Measurements from ENCODE around the gene TATDN3.

Gene TATDN3

DNA sequence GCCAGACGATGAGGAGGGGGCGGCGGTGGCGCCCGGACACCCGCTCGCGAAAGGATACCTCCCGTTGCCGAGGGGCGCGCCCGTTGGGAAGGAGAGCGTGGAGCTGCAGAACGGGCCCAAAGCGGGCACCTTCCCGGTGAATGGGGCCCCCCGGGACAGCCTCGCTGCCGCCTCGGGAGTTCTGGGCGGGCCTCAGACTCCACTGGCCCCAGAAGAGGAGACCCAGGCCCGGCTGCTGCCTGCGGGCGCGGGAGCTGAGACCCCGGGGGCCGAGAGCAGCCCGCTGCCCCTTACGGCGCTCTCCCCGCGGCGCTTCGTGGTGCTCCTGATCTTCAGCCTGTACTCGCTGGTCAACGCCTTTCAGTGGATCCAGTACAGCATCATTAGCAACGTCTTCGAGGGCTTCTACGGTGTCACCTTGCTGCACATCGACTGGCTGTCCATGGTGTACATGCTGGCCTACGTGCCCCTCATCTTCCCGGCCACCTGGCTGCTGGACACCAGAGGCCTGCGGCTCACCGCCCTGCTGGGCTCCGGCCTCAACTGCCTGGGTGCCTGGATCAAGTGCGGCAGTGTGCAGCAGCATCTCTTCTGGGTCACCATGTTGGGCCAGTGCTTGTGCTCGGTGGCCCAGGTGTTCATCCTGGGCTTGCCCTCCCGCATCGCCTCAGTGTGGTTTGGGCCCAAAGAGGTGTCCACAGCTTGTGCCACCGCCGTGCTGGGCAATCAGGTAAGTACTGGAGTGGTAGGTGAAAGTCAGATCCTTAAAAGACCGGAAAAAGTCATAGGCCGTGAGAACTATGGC lies 67.0 kb downstream of the TATDN3 start (continued):
- peak; percentile 23; the same call in 1 of the 2 replicates for TF ChIP-seq ZBTB48 (tag by site-specific recombination; IDR thresholded peaks at IDR 0.05)
- TF ChIP-seq, protein P1, sequence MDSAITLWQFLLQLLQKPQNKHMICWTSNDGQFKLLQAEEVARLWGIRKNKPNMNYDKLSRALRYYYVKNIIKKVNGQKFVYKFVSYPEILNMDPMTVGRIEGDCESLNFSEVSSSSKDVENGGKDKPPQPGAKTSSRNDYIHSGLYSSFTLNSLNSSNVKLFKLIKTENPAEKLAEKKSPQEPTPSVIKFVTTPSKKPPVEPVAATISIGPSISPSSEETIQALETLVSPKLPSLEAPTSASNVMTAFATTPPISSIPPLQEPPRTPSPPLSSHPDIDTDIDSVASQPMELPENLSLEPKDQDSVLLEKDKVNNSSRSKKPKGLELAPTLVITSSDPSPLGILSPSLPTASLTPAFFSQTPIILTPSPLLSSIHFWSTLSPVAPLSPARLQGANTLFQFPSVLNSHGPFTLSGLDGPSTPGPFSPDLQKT (IDR thresholded peaks at IDR 0.05; ENCODE audit: borderline replicate concordance, low read depth, low read length): no peak
- no peak for TF ChIP-seq SCRT1 (tag by site-specific recombination; IDR thresholded peaks at IDR 0.05; ENCODE audit: borderline replicate concordance)
- TF ChIP-seq ZEB2 (tag by site-specific recombination; IDR thresholded peaks at IDR 0.05): no peak
- TF ChIP-seq ZNF571 (tag by site-specific recombination; IDR thresholded peaks at IDR 0.05): no peak
- TF ChIP-seq HOXA7 (CRISPR knock-in tag; IDR thresholded peaks at IDR 0.05; ENCODE audit: borderline replicate concordance): no peak
- TF ChIP-seq, protein P2, sequence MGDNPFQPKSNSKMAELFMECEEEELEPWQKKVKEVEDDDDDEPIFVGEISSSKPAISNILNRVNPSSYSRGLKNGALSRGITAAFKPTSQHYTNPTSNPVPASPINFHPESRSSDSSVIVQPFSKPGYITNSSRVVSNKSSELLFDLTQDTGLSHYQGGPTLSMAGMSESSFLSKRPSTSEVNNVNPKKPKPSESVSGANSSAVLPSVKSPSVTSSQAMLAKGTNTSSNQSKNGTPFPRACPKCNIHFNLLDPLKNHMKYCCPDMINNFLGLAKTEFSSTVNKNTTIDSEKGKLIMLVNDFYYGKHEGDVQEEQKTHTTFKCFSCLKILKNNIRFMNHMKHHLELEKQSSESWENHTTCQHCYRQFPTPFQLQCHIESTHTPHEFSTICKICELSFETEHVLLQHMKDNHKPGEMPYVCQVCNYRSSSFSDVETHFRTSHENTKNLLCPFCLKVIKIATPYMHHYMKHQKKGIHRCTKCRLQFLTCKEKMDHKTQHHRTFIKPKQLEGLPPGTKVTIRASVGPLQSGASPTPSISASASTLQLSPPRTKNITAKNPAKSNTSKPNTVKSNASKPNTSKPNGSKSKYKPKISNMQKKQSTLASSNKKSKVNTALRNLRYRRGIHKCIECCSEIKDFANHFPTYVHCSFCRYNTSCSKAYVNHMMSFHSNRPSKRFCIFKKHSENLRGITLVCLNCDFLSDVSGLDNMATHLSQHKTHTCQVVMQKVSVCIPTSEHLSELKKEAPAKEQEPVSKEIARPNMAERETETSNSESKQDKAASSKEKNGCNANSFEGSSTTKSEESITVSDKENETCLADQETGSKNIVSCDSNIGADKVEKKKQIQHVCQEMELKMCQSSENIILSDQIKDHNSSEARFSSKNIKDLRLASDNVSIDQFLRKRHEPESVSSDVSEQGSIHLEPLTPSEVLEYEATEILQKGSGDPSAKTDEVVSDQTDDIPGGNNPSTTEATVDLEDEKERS (tag by site-specific recombination; IDR thresholded peaks at IDR 0.05): no peak
- TF ChIP-seq, protein P3, sequence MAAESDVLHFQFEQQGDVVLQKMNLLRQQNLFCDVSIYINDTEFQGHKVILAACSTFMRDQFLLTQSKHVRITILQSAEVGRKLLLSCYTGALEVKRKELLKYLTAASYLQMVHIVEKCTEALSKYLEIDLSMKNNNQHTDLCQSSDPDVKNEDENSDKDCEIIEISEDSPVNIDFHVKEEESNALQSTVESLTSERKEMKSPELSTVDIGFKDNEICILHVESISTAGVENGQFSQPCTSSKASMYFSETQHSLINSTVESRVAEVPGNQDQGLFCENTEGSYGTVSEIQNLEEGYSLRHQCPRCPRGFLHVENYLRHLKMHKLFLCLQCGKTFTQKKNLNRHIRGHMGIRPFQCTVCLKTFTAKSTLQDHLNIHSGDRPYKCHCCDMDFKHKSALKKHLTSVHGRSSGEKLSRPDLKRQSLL (tag by site-specific recombination; IDR thresholded peaks at IDR 0.05): no peak
- no peak for TF ChIP-seq ZNF658 (tag by site-specific recombination; IDR thresholded peaks at IDR 0.05)
- no peak for TF ChIP-seq ZNF660 (tag by site-specific recombination; IDR thresholded peaks at IDR 0.05)
- TF ChIP-seq, protein P4, sequence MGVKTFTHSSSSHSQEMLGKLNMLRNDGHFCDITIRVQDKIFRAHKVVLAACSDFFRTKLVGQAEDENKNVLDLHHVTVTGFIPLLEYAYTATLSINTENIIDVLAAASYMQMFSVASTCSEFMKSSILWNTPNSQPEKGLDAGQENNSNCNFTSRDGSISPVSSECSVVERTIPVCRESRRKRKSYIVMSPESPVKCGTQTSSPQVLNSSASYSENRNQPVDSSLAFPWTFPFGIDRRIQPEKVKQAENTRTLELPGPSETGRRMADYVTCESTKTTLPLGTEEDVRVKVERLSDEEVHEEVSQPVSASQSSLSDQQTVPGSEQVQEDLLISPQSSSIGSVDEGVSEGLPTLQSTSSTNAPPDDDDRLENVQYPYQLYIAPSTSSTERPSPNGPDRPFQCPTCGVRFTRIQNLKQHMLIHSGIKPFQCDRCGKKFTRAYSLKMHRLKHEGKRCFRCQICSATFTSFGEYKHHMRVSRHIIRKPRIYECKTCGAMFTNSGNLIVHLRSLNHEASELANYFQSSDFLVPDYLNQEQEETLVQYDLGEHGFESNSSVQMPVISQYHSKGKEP (tag by site-specific recombination; IDR thresholded peaks at IDR 0.05): no peak
- TF ChIP-seq, protein P5, sequence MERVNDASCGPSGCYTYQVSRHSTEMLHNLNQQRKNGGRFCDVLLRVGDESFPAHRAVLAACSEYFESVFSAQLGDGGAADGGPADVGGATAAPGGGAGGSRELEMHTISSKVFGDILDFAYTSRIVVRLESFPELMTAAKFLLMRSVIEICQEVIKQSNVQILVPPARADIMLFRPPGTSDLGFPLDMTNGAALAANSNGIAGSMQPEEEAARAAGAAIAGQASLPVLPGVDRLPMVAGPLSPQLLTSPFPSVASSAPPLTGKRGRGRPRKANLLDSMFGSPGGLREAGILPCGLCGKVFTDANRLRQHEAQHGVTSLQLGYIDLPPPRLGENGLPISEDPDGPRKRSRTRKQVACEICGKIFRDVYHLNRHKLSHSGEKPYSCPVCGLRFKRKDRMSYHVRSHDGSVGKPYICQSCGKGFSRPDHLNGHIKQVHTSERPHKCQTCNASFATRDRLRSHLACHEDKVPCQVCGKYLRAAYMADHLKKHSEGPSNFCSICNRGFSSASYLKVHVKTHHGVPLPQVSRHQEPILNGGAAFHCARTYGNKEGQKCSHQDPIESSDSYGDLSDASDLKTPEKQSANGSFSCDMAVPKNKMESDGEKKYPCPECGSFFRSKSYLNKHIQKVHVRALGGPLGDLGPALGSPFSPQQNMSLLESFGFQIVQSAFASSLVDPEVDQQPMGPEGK (tag by site-specific recombination; IDR thresholded peaks at IDR 0.05): peak; percentile 63
- TF ChIP-seq ZNF670 (tag by site-specific recombination; IDR thresholded peaks at IDR 0.05; ENCODE audit: low read depth): no peak
- no peak for TF ChIP-seq ZNF664 (tag by site-specific recombination; IDR thresholded peaks at IDR 0.05)
- TF ChIP-seq OVOL3 (tag by site-specific recombination; IDR thresholded peaks at IDR 0.05): 0 out of 2 replicates have a peak, but pooled peaks have one; percentile 25
- TF ChIP-seq ZNF777 (tag by site-specific recombination; IDR thresholded peaks at IDR 0.05; ENCODE audit: borderline replicate concordance): no peak; the same call in 1 of the 2 replicates
- no peak for TF ChIP-seq ZNF23 (tag by site-specific recombination; IDR thresholded peaks at IDR 0.05; ENCODE audit: borderline replicate concordance)
- TF ChIP-seq ZNF155 (tag by site-specific recombination; IDR thresholded peaks at IDR 0.05): no peak
- TF ChIP-seq ZNF548 (tag by site-specific recombination; IDR thresholded peaks at IDR 0.05): no peak
- TF ChIP-seq, protein P6, sequence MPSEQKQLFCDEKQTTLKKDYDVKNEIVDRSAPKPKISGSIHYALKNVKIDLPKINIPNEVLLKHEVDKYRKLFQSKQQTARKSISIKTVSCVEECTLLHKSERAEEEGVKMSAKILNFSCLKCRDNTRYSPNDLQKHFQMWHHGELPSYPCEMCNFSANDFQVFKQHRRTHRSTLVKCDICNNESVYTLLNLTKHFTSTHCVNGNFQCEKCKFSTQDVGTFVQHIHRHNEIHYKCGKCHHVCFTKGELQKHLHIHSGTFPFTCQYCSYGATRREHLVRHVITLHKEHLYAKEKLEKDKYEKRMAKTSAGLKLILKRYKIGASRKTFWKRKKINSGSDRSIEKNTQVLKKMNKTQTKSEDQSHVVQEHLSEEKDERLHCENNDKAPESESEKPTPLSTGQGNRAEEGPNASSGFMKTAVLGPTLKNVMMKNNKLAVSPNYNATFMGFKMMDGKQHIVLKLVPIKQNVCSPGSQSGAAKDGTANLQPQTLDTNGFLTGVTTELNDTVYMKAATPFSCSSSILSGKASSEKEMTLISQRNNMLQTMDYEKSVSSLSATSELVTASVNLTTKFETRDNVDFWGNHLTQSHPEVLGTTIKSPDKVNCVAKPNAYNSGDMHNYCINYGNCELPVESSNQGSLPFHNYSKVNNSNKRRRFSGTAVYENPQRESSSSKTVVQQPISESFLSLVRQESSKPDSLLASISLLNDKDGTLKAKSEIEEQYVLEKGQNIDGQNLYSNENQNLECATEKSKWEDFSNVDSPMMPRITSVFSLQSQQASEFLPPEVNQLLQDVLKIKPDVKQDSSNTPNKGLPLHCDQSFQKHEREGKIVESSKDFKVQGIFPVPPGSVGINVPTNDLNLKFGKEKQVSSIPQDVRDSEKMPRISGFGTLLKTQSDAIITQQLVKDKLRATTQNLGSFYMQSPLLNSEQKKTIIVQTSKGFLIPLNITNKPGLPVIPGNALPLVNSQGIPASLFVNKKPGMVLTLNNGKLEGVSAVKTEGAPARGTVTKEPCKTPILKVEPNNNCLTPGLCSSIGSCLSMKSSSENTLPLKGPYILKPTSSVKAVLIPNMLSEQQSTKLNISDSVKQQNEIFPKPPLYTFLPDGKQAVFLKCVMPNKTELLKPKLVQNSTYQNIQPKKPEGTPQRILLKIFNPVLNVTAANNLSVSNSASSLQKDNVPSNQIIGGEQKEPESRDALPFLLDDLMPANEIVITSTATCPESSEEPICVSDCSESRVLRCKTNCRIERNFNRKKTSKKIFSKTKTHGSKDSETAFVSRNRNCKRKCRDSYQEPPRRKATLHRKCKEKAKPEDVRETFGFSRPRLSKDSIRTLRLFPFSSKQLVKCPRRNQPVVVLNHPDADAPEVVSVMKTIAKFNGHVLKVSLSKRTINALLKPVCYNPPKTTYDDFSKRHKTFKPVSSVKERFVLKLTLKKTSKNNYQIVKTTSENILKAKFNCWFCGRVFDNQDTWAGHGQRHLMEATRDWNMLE (tag by site-specific recombination; conservative IDR thresholded peaks at IDR 0.05; ENCODE audit: low read depth): no peak
- no peak for TF ChIP-seq ZBTB1 (tag by site-specific recombination; IDR thresholded peaks at IDR 0.05)
- no peak for TF ChIP-seq BCL11A (tag by site-specific recombination; IDR thresholded peaks at IDR 0.05; ENCODE audit: low read depth)
- no peak for TF ChIP-seq ZNF701 (tag by site-specific recombination; IDR thresholded peaks at IDR 0.05)
- no peak for TF ChIP-seq KLF1 (tag by site-specific recombination; IDR thresholded peaks at IDR 0.05)

Data from HEK293 (cell line).